ENCODE measurements around the gene FOXP1.

DNA sequence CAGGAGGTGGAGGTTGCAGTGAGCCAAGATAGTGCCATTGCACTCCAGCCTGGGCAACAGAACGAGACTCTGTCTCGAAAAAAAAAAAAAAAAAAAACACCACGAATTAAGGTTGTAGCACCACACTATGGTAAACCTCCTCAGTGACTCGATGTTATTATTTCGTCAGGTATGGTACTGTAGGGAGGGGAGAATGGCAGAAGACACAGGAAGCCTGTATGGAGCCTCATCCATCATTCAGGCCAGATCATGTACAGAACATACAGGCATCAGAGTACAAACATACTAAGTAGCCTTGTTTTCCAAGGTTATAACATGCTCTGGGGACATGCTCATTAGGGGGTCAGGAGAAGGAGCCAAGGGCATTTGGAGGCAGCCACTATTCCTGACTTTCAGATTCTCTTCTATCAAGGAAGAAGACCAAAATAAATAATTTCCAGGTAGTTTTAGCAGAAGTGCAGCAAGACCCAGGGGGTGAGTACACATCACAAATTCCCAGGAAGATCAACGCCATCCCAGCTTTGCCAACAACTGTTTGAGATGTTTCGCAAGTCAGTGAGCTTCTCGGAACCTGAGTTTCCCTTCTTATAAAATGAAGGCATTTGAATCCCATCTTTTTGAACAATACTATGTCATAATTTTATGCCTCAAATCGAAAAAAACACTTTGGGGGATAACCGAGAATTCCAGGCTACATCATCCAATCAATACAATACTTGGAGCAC lies 79.8 kb downstream of the FOXP1 start:
- TF ChIP-seq, protein P1, sequence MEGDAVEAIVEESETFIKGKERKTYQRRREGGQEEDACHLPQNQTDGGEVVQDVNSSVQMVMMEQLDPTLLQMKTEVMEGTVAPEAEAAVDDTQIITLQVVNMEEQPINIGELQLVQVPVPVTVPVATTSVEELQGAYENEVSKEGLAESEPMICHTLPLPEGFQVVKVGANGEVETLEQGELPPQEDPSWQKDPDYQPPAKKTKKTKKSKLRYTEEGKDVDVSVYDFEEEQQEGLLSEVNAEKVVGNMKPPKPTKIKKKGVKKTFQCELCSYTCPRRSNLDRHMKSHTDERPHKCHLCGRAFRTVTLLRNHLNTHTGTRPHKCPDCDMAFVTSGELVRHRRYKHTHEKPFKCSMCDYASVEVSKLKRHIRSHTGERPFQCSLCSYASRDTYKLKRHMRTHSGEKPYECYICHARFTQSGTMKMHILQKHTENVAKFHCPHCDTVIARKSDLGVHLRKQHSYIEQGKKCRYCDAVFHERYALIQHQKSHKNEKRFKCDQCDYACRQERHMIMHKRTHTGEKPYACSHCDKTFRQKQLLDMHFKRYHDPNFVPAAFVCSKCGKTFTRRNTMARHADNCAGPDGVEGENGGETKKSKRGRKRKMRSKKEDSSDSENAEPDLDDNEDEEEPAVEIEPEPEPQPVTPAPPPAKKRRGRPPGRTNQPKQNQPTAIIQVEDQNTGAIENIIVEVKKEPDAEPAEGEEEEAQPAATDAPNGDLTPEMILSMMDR (IDR thresholded peaks at IDR 0.05; ENCODE audit: low read length): no peak
- TF ChIP-seq EZH2 (IDR thresholded peaks at IDR 0.05; ENCODE audit: borderline replicate concordance, low read length): no peak
